Measurements from ENCODE around the gene SNAPC2.

Gene SNAPC2, protein sequence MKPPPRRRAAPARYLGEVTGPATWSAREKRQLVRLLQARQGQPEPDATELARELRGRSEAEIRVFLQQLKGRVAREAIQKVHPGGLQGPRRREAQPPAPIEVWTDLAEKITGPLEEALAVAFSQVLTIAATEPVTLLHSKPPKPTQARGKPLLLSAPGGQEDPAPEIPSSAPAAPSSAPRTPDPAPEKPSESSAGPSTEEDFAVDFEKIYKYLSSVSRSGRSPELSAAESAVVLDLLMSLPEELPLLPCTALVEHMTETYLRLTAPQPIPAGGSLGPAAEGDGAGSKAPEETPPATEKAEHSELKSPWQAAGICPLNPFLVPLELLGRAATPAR

DNA sequence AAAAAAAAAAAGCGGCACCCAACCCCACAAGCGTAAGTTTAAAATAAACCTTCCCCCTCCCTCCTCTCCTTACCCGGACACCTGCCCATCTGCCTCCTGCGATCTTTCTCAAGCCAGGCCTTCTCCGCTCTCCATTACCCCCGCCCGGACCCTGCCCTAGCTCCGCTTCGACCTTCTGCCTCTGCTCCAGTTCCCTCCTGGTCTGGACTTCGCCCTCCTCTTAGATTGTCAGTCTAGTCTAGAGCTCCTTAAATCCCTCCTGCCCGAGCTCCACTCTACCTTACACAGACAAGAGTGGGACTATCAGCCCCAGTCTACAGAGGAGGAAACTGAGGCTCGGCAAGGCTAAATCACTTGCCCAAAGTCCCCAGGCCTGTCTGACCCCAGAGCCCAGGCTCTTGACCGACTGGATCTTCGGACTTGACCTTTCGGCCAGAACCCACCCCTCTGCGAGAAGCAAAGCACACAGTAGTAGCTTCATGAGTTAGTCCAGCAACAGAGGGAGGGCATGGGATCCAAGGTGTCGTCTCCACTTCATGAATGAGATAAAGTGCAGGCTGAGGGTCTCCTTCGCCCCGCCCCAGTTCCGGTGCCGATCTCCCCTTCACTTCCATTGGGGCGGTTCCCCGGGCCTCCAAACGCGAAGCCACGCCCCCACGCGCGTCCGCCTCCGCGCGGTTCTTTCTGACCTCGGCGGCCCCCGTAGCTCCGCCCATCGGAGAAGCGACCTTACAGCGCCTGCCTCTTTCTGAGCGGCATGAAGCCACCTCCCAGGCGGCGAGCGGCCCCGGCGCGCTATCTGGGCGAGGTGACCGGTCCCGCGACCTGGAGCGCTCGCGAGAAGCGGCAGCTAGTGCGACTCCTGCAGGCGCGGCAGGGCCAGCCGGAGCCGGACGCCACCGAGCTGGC, at the start of gene SNAPC2:
Gene SNAPC2 (plus strand): TSS at position 729 of the 909 bp plus-strand sequence. CDS start 29 bp downstream, at position 758.
- TF ChIP-seq, protein P1, sequence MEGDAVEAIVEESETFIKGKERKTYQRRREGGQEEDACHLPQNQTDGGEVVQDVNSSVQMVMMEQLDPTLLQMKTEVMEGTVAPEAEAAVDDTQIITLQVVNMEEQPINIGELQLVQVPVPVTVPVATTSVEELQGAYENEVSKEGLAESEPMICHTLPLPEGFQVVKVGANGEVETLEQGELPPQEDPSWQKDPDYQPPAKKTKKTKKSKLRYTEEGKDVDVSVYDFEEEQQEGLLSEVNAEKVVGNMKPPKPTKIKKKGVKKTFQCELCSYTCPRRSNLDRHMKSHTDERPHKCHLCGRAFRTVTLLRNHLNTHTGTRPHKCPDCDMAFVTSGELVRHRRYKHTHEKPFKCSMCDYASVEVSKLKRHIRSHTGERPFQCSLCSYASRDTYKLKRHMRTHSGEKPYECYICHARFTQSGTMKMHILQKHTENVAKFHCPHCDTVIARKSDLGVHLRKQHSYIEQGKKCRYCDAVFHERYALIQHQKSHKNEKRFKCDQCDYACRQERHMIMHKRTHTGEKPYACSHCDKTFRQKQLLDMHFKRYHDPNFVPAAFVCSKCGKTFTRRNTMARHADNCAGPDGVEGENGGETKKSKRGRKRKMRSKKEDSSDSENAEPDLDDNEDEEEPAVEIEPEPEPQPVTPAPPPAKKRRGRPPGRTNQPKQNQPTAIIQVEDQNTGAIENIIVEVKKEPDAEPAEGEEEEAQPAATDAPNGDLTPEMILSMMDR (IDR thresholded peaks at IDR 0.05) = no peak

DNA sequence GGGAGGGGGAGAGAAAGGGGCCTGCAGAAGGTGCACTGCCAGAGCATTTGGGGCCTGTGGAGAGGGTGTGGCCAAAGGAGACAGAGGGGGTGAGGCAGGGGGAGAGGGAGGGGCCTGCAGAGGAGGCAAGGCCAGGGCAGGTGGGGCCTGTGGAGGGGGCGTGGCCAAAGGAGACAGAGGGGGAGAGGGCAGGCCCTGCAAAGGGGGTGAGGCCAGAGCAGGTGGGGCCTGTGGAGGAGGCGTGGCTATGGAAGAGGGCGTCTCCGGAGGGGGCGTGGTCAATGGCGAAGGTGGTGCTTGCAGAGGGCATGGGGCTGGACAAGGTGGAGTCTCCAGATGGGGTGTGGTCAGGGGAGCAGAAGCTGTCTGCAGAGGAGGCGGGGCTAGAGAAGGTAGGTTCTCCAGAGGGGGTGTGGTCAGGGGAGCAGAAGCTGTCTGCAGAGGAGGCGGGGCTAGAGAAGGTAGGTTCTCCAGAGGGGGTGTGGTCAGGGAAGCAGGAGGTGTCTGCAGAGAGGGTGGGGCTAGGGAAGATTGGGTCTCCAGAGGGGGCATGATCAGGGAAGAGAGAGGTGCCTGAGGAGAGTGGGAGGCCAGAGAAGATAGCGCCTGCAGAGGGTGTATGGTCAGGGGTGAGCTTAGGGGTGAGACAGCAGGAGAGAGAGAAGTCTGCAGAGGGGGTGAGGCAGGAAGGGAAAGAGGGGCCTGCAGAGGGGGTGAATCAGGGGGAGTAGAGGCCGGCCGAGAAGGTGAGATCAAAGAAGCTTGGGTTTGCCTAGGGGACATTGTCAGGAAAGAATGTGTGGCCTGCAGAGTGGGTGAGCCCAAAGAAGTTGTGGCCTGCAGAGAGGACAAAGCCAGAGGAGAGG, 49.3 kb upstream of the SNAPC2 start:
- TF ChIP-seq, protein P1 (IDR thresholded peaks at IDR 0.05) = no peak

DNA sequence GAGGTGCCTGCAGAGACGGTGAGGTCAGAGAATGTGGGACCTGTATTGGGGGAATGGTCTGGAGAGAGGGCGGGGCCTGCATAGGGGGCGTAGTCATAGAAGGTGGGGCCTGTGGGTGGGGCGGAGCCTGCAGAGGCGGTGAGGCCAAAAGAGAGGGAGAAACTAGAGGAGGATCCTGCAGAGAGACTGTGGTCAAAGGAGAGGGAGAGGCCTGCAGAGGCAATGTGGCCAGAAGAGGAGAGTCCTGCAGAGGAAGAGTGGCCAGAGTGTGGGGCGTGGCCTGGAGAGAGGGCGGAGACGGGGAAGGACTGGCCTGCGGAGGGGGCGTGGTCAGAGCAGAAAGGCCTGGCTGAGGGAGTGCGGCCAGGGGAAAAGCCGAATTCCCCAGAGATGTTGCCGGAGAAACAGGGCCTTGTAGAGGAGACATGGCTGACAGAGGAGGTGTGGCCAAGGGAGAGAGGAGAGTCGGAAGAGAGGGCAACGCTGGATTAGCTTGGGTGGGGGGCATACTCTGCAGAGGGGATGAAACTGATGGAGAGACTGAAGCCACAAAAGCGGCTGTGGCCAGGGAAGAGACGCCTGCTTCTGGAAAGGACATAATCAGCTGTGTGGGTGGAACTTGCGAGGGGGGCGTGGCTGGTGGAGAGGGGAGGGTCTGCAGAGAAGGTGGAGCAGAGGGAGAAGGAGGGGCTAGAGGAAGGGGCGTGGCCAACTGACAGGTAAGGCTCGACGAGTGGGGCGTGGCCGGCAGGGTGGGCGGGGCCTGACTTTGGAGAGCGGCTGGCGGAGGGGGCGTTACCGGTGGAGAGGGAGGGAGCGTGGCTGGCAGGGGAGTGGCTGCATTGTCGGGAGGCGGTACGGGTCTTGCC, 48.5 kb upstream of the SNAPC2 start:
- TF ChIP-seq, protein P1 (IDR thresholded peaks at IDR 0.05) = no peak

DNA sequence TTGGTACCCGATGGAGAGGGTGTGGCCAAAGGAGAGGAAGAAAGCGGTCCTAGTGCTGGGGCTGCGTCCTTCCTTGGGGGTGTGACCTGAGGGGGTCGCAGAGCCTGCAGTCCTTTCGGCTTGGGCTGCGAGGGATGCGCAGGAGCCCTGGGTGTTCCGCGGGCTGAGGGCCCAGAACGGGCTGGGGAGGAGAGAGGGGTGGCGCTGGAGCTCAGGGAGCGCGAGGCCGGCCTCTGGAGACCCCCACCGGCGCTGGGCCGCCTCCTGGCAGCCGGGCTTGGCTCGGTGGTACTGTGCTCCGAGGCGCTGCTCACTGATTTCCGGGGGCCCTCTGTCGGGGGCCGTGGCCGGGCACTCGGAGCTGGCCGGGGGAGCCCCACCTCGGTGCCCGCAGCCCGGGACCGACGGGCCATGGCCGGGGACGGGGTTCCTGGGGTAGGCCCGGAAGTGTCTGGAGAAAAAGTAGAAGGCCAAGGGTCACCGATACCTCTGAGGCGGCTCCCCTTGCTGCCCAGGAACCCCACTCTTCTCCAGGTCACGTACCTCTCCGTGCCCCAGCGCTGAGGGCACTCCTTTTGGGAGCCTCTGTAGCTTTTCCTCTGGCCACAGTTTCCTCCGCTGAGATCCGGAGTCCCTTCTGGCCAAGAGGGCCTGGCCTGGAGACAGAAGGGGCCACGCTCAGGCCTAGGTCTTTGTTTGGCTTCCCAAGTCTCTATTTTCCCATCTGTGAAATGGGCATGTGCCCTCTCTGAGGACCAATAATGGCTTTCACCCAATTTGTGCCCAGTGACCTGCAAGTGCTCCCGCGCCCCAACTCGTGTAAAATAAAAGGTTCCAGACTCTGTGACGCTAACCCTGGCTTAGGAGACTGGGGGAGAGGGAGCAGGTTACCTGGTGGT, 47.6 kb upstream of the SNAPC2 start:
- TF ChIP-seq, protein P1 (IDR thresholded peaks at IDR 0.05) = no peak

DNA sequence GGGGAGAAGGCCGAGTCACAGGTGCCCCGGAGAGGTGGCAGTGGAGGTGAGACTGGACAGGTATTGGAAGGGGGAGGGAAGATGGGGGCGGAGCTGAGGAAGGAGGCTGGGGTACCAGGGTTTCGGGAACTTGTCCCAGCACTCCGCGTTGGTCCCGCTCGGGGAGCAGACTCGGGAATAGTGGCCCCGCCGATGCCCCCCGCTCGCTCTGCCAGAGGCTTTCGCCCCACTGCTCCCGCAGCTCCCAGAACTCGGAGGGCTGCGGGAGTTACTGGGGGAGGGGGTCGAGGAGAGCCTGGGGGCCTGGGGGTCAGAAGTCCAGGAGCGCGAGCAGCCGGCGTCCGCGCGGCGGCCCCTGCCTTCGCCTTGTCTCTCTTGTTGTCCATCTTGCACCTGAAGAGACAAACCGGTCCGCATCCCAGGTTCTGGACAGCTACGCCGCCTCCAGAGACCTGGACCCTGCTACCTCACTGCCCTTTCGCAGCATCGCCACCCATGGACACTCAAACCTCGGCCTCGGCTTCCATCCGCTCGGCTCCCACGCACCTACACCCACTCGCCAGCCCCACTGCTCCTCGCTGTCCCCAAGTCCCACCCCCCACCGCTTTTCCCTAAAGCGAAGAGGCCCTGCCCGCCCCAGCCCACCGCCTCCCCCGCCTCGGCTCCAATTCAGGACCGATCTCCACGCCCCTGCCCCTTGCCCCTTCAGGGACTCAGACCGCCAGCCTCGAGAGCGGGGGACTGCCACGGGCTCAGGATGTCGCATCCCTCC, 46.6 kb upstream of the SNAPC2 start:
- TF ChIP-seq, protein P1 (IDR thresholded peaks at IDR 0.05) = no peak

Measured in LNCAP (cell line).